ENCODE results near the gene CHD8. TPM values are rescaled to one million over a fixed set of nuclear protein-coding genes. Genes with fewer than 3 reads are reported as not detected.
"Not testable (repeated sequence)": the region's sequence is repeated elsewhere in the genome, so short reads cannot be mapped to it uniquely, and the experiment has no call there.

CHD8 gene
- total RNA-seq, 1 donor from 2014 or later, result 48.0 TPM

DNA sequence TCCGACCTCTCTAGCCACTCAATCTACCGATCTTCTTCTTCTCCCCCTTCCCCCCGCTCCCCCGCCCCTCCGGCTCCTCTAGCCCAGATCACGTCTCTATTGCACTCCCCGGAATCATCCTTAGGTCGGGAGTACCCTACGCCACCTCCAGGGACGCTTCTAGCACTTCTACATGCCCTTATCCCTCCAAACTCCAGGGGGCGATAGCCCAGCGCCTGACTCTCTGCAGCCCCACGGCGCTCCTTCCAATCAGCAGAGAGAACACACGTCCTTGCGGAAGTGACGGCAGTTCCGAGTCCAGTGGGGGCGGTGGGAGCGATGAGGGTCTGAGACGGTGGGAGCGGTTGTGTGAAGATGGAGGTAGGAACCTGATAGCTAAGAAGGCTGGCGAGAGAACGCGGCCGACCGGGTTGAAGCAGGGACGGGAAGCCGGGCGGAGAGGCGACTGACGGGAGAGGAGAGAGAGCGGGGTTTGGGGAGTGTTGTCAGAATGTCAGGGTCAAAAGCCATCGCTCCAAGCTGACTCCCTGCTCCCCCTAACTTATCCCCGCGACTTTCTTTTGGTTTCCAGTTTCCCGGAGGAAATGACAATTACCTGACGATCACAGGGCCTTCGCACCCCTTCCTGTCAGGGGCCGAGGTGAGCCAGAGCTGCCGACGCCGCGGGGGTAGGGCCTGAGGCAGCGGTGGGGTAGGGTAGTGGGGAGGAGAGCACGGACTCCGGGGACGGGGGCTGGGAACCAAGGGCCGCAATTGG, 21.2 kb upstream of the CHD8 start, which contains the start of the genes RAB2B and TOX4:
TSS of gene RAB2B (minus strand) at position 35 of the 757 bp plus-strand sequence. CDS start 87 bp downstream, outside the sequence.
TSS of gene TOX4 (plus strand) at position 271 of the 757 bp plus-strand sequence. CDS start at position 355, 84 bp downstream.
- Histone ChIP-seq H3K27ac (ENCODE audit: low read depth, low read length) (peak within 1 kb of the TSS; percentile 82), H3K27me3 (ENCODE audit: control insufficient read depth in 3 of 3, insufficient read depth in 3 of 3, low read length in 3 of 3) (no peaks in the 10 kb centered on the region), H3K4me1 (ENCODE audit: control insufficient read depth in 3 of 3, insufficient read depth in 3 of 3, low read length in 3 of 3) (peaks cover 10 to 18% (median 17%) of the 10 kb centered on the region in 3 donors), H3K4me3 (ENCODE audit: low read length in 3 of 3) (peak within 1 kb of the TSS; percentile 85 to 98 (median 97)), H3K9ac (ENCODE audit: low read depth in 1 of 3, low read length in 3 of 3) (peak within 1 kb of the TSS; percentile 93 to 97 (median 97)), H3K36me3 (ENCODE audit: control insufficient read depth in 3 of 3, insufficient read depth in 3 of 3, low read length in 3 of 3) (peaks cover 0 to 10% (median 8%) of the 10 kb centered on the region in 3 donors), H3K9me3 (ENCODE audit: control insufficient read depth in 3 of 3, low read length in 3 of 3) (no peaks in the 10 kb centered on the region)

DNA sequence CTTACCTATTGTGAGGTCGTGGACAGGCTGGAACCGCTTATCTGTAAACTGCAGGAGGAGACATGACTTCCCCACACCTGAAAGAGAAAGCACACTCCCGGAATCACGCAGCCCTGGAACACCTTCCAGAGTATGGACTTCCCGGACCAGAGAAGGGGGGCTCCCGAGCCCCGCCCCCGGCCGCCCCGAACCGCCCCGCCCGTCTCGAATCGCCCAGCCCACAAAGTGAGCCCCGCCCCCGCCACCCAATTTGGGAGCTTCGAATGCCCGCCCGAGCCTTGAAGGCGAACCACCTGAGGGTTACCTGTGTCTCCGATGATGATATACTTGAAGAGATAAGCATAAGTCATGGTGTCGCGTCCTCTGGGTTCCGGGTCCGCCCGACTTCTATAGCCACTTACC, 20.6 kb upstream of the CHD8 start:
- H3K36me3 ChIP-seq (ENCODE audit: control insufficient read depth in 3 of 3, insufficient read depth in 3 of 3, low read length in 3 of 3), result peaks cover 0 to 10% (median 8%) of the 10 kb centered on the region in 3 donors
- peak overlapping the region; percentile 72 to 93 (median 79) for H3K9ac ChIP-seq (ENCODE audit: low read depth in 1 of 3, low read length in 3 of 3)
- peaks cover 10 to 18% (median 17%) of the 10 kb centered on the region in 3 donors for H3K4me1 ChIP-seq (ENCODE audit: control insufficient read depth in 3 of 3, insufficient read depth in 3 of 3, low read length in 3 of 3)
- no peaks in the 10 kb centered on the region for H3K27me3 ChIP-seq (ENCODE audit: control insufficient read depth in 3 of 3, insufficient read depth in 3 of 3, low read length in 3 of 3)
- H3K4me3 ChIP-seq (ENCODE audit: low read length in 3 of 3), result peak overlapping the region; percentile 75 to 98 (median 82)
- H3K27ac ChIP-seq (ENCODE audit: low read depth, low read length), result peak overlapping the region; percentile 82
- H3K9me3 ChIP-seq (ENCODE audit: control insufficient read depth in 3 of 3, low read length in 3 of 3), result no peaks in the 10 kb centered on the region

DNA sequence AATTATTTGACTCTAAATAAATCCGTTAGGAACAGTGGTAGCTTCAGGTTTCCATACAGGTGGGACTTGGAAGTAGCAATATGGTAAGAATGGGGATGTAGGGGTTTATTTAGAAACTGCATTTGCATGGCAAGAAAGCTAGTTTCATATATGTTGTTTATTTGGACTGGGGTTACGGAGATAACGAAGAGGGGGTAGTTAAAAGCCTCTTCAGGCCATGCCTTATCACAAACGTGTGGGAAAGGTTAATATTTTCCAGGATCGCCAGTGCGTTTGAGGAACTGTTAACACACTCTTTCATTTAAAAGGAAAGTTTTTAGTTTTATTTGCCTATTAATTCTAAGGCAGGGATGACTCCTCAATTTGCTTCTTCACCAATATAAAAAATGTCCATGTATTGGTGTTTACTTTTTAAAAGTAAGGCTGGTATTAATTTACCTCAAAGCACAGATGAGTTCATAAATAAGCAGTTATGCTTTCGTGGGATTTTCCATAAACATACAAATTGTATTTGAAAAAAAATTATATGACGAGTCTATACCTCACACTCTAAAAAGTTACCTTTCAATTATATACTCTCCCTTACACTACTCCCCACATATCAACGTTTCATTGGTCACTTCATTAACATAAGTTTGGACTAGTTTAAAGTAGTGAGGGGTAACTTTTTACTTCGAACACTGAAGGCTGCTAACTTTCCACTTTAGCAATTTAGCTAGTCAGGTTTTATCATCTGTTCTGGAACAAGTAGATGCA, 20.0 kb upstream of the CHD8 start:
- peak overlapping the region; percentile 75 to 98 (median 82) for H3K4me3 ChIP-seq (ENCODE audit: low read length in 3 of 3)
- peaks cover 0 to 10% (median 8%) of the 10 kb centered on the region in 3 donors for H3K36me3 ChIP-seq (ENCODE audit: control insufficient read depth in 3 of 3, insufficient read depth in 3 of 3, low read length in 3 of 3)
- H3K4me1 ChIP-seq (ENCODE audit: control insufficient read depth in 3 of 3, insufficient read depth in 3 of 3, low read length in 3 of 3), result peaks cover 10 to 18% (median 17%) of the 10 kb centered on the region in 3 donors
- no peaks in the 10 kb centered on the region for H3K27me3 ChIP-seq (ENCODE audit: control insufficient read depth in 3 of 3, insufficient read depth in 3 of 3, low read length in 3 of 3)
- H3K9me3 ChIP-seq (ENCODE audit: control insufficient read depth in 3 of 3, low read length in 3 of 3), result no peaks in the 10 kb centered on the region
- H3K9ac ChIP-seq (ENCODE audit: low read depth in 1 of 3, low read length in 3 of 3), result peak overlapping the region; percentile 72 to 93 (median 79)
- peak overlapping the region; percentile 82 for H3K27ac ChIP-seq (ENCODE audit: low read depth, low read length)

DNA sequence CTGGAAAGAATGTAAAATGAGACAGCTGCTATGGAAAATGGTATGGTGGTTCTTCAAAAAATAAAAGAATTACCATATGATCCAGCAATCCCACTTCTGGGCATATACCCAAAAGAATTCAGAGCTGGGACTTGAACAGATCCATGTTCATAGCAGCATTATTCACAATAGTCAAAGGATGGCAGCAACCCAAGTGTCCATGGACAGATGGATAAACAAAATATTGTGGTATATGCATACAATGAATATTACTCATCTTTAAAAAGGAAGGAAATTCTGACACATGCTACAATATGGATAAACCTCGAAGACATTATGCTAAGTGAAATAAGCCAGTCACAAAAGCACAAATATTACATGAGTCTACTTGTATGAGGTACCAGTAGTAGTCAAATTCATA, 11.7 kb upstream of the CHD8 start:
- Histone ChIP-seq H3K27me3 (ENCODE audit: control insufficient read depth in 3 of 3, insufficient read depth in 3 of 3, low read length in 3 of 3) (no peaks in the 10 kb centered on the region), H3K4me1 (ENCODE audit: control insufficient read depth in 3 of 3, insufficient read depth in 3 of 3, low read length in 3 of 3) (no peaks in the 10 kb centered on the region), H3K4me3 (ENCODE audit: low read length in 3 of 3) (no peak overlapping the region), H3K27ac (ENCODE audit: low read depth, low read length) (no peak overlapping the region), H3K9ac (ENCODE audit: low read depth in 1 of 3, low read length in 3 of 3) (no peak overlapping the region), H3K36me3 (ENCODE audit: control insufficient read depth in 3 of 3, insufficient read depth in 3 of 3, low read length in 3 of 3) (peaks cover 13 to 40% (median 36%) of the 10 kb centered on the region in 3 donors), H3K9me3 (ENCODE audit: control insufficient read depth in 3 of 3, low read length in 3 of 3) (no peaks in the 10 kb centered on the region)

DNA sequence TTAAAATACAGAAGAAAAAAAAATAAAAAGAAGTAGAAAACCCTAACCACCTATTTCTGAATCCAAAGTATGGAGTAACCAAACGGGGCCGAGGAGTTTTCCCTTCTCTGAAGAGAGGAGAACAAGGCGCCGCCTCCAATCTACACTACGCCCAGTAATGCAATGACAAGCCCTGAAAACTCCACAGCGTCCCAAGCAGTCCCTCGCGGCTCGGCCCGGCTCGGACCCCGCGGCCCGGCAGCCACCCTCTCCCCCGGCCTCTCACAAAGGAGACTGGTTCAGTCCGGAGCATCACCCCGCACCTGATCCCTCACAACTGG, 371 bp downstream of the CHD8 start:
- H3K9ac ChIP-seq (ENCODE audit: low read depth in 1 of 3, low read length in 3 of 3), result peak overlapping the region; percentile 91 to 95 (median 92)
- H3K27me3 ChIP-seq (ENCODE audit: control insufficient read depth in 3 of 3, insufficient read depth in 3 of 3, low read length in 3 of 3), result no peaks in the 10 kb centered on the region
- H3K4me3 ChIP-seq (ENCODE audit: low read length in 3 of 3), result peak overlapping the region; percentile 94 to 97 (median 96)
- H3K4me1 ChIP-seq (ENCODE audit: control insufficient read depth in 3 of 3, insufficient read depth in 3 of 3, low read length in 3 of 3), result peaks cover 6 to 8% (median 7%) of the 10 kb centered on the region in 3 donors
- peak overlapping the region; percentile 95 for H3K27ac ChIP-seq (ENCODE audit: low read depth, low read length)
- H3K36me3 ChIP-seq (ENCODE audit: control insufficient read depth in 3 of 3, insufficient read depth in 3 of 3, low read length in 3 of 3), result peaks cover 0 to 7% (median 4%) of the 10 kb centered on the region in 3 donors
- no peaks in the 10 kb centered on the region for H3K9me3 ChIP-seq (ENCODE audit: control insufficient read depth in 3 of 3, low read length in 3 of 3)

DNA sequence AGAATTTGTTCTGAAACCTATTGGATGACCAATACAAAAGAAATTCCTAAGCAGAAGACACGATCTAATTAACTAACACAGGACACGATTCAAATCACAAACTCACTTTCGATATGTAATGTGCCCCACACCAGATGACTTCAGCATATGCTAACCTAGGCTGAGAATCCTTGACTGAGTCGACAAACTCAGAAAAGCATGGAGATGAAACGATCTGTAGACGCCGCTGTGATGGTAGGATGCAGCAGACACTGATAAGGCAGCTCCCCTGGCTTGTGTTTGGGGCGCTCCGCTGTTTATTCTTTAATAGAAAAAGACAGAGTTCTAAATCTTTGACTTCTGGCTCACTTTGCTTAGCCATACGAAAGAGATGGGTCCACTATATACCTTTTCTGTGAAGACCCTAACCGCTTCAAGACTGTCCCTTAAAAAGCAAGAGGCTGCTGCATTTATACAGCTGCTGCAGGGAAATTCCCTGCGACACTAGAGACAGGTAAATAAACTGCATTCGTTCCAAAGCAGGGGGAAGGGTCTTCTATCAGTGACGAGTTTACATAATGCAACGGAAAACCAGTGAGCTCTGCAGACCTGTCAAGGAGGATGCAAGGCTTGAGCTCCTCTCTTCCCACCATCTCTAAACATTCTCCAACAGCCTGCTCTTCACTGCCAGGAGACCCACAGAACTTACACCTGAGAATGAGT, 929 bp downstream of the CHD8 start:
- Histone ChIP-seq H3K9ac (ENCODE audit: low read depth in 1 of 3, low read length in 3 of 3) (peak overlapping the region; percentile 91 to 95 (median 92)), H3K27me3 (ENCODE audit: control insufficient read depth in 3 of 3, insufficient read depth in 3 of 3, low read length in 3 of 3) (no peaks in the 10 kb centered on the region), H3K36me3 (ENCODE audit: control insufficient read depth in 3 of 3, insufficient read depth in 3 of 3, low read length in 3 of 3) (peaks cover 0 to 4% (median 3%) of the 10 kb centered on the region in 3 donors), H3K4me3 (ENCODE audit: low read length in 3 of 3) (peak overlapping the region; percentile 94 to 97 (median 96)), H3K4me1 (ENCODE audit: control insufficient read depth in 3 of 3, insufficient read depth in 3 of 3, low read length in 3 of 3) (peaks cover 6 to 8% (median 7%) of the 10 kb centered on the region in 3 donors), H3K9me3 (ENCODE audit: control insufficient read depth in 3 of 3, low read length in 3 of 3) (no peaks in the 10 kb centered on the region), H3K27ac (ENCODE audit: low read depth, low read length) (no peak overlapping the region)

DNA sequence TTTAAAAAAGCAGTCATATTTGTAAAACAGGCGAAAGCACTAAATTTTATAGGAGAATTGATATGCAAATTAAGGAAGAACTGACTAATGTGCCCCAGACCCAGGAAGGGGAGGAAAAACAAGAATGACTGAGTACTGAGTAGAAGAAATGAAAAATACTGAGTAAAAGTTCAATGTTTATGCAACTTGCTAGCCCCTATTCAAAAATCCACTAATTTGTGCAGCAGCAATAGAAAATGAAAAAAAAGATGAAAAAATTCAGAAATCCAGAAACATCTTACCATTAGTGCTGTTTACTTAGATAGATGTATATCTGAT, 6.1 kb downstream of the CHD8 start:
- peak overlapping the region in 1 of 3 donors; percentile 2 for H3K9ac ChIP-seq (ENCODE audit: low read depth in 1 of 3, low read length in 3 of 3)
- H3K9me3 ChIP-seq (ENCODE audit: control insufficient read depth in 3 of 3, low read length in 3 of 3), result no peaks in the 10 kb centered on the region
- H3K36me3 ChIP-seq (ENCODE audit: control insufficient read depth in 3 of 3, insufficient read depth in 3 of 3, low read length in 3 of 3), result peaks cover 0 to 1% (median 0%) of the 10 kb centered on the region in 3 donors
- H3K27ac ChIP-seq (ENCODE audit: low read depth, low read length), result no peak overlapping the region
- H3K4me1 ChIP-seq (ENCODE audit: control insufficient read depth in 3 of 3, insufficient read depth in 3 of 3, low read length in 3 of 3), result peaks cover 3 to 7% (median 6%) of the 10 kb centered on the region in 3 donors
- H3K27me3 ChIP-seq (ENCODE audit: control insufficient read depth in 3 of 3, insufficient read depth in 3 of 3, low read length in 3 of 3), result no peaks in the 10 kb centered on the region
- H3K4me3 ChIP-seq (ENCODE audit: low read length in 3 of 3), result no peak overlapping the region

DNA sequence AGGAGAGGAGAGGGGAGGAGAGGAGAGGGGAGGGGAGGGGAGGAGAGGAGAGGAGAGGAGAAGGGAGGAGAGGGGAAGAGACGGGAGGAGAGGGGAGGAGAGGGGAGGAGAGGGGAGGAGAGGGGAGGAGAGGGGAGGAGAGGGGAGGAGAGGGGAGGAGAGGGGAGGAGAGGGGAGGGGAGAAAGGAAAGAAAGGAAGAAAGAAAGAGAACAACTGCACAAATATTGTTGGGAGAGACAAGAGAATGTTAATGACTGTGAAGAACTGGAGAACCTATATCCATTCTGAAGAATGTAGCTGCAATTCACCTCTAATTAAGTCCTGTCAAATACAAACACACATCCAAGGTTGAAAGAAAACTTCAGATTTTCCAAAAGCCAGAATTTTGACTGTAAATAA, 13.3 kb downstream of the CHD8 start:
- not testable (repeated sequence) for H3K27ac ChIP-seq (ENCODE audit: low read depth, low read length); H3K27me3 ChIP-seq (ENCODE audit: control insufficient read depth in 3 of 3, insufficient read depth in 3 of 3, low read length in 3 of 3)

DNA sequence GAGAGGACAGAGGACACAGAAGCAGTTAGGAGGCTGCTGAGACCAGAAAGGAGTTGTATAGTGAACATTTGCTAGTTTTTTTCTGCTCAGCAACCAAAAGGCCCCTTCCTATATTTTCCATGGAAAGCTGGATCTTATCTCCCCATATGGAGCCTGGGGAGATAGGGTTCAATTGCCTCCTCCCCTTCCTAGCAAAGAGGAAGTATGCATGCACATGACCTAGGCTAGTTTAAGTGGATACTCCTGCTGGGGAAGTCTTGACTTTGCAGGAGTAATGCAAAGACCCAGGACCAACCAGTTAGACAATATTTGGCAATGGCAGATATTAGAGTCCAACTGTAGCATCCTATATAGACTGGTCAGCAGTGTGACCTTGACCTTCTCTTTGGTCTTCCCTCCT, 15.1 kb downstream of the CHD8 start:
- H3K4me3 ChIP-seq (ENCODE audit: low read length in 3 of 3), result no peak overlapping the region
- H3K9ac ChIP-seq (ENCODE audit: low read depth in 1 of 3, low read length in 3 of 3), result no peak overlapping the region
- H3K4me1 ChIP-seq (ENCODE audit: control insufficient read depth in 3 of 3, insufficient read depth in 3 of 3, low read length in 3 of 3), result peaks cover 8 to 13% (median 12%) of the 10 kb centered on the region in 3 donors
- no peaks in the 10 kb centered on the region for H3K36me3 ChIP-seq (ENCODE audit: control insufficient read depth in 3 of 3, insufficient read depth in 3 of 3, low read length in 3 of 3)
- H3K27me3 ChIP-seq (ENCODE audit: control insufficient read depth in 3 of 3, insufficient read depth in 3 of 3, low read length in 3 of 3), result no peaks in the 10 kb centered on the region
- H3K27ac ChIP-seq (ENCODE audit: low read depth, low read length), result no peak overlapping the region
- no peaks in the 10 kb centered on the region for H3K9me3 ChIP-seq (ENCODE audit: control insufficient read depth in 3 of 3, low read length in 3 of 3)

More for the DNA sequence above, 13.3 kb downstream of the CHD8 start:
- H3K9ac ChIP-seq (ENCODE audit: low read depth in 1 of 3, low read length in 3 of 3); H3K4me3 ChIP-seq (ENCODE audit: low read length in 3 of 3); H3K36me3 ChIP-seq (ENCODE audit: control insufficient read depth in 3 of 3, insufficient read depth in 3 of 3, low read length in 3 of 3); H3K4me1 ChIP-seq (ENCODE audit: control insufficient read depth in 3 of 3, insufficient read depth in 3 of 3, low read length in 3 of 3); H3K9me3 ChIP-seq (ENCODE audit: control insufficient read depth in 3 of 3, low read length in 3 of 3): not testable (repeated sequence)

Measured in skeletal muscle tissue (tissue), 4 donors.